Measurements from ENCODE around the gene DTD1.

Gene DTD1

GRCh38 chr20:18615020-18615650, 27.3 kb downstream of the DTD1 start:
- DNase-seq: no peak

- no peak for DNase-seq
These were observed 33.1 kb downstream of the DTD1 start for GRCh38 chr20:18621004-18621403.

- no peak for DNase-seq
These were observed 35.5 kb downstream of the DTD1 start for GRCh38 chr20:18623156-18623910.

- no peak for DNase-seq
These were observed 37.1 kb downstream of the DTD1 start for GRCh38 chr20:18624948-18625347.

GRCh38 chr20:18625907-18626655, 38.2 kb downstream of the DTD1 start:
- DNase-seq: no peak

- peak in 1 of 2 experiments; percentile 40 for DNase-seq
These were observed 40.6 kb downstream of the DTD1 start for GRCh38 chr20:18628330-18628920.

GRCh38 chr20:18632196-18632789, 44.4 kb downstream of the DTD1 start:
- DNase-seq: peak; percentile 66 to 82

GRCh38 chr20:18633411-18633810, 45.6 kb downstream of the DTD1 start:
- DNase-seq: peak in 1 of 2 experiments; percentile 27

GRCh38 chr20:18634501-18634900, 46.6 kb downstream of the DTD1 start:
- no peak for DNase-seq

- no peak for DNase-seq
These were observed 47.5 kb downstream of the DTD1 start for GRCh38 chr20:18635380-18635779.

- no peak for DNase-seq
These were observed 49.4 kb downstream of the DTD1 start for GRCh38 chr20:18637224-18637623.

- no peak for DNase-seq
These were observed 50.9 kb downstream of the DTD1 start for GRCh38 chr20:18638768-18639167.

GRCh38 chr20:18639501-18639979, 51.7 kb downstream of the DTD1 start:
- DNase-seq: no peak

GRCh38 chr20:18645196-18645745, 57.4 kb downstream of the DTD1 start:
- DNase-seq: no peak

- DNase-seq: no peak
These were observed 58.0 kb downstream of the DTD1 start for GRCh38 chr20:18645851-18646250.

- DNase-seq: peak in 1 of 2 experiments; percentile 51
These were observed 59.9 kb downstream of the DTD1 start for GRCh38 chr20:18647777-18648176.

- peak; percentile 17 to 56 for DNase-seq
These were observed 62.4 kb downstream of the DTD1 start for GRCh38 chr20:18650224-18650623.

- no peak for DNase-seq
These were observed 66.0 kb downstream of the DTD1 start for GRCh38 chr20:18653736-18654447.

GRCh38 chr20:18654448-18654773, 66.6 kb downstream of the DTD1 start:
- DNase-seq: no peak

GRCh38 chr20:18657575-18657974, 69.7 kb downstream of the DTD1 start:
- no peak for DNase-seq

- no peak for DNase-seq
These were observed 74.6 kb downstream of the DTD1 start for GRCh38 chr20:18662279-18663040.
